HepG2 (cell line): Measurements from ENCODE around the gene ABCF1. TPM values are rescaled to one million over a fixed set of nuclear protein-coding genes. Genes with fewer than 3 reads are reported as not detected.

Experiments
- ATAC-seq: fragments of 200-7000 bp; cut with Tn5 transposase; 3 replicates; pipeline ENCODE4 v1.9.1; 2020; ENCODE audit warnings: mild to moderate bottlenecking, moderate library complexity
- BruUV-seq: library from RNA; stranded (reverse); fragments of 400-500 nt; replicated peaks from 2 replicates; lab custom pipeline; 2021; lab: Mats Ljungman, UMichigan
- CTCF ChIA-PET: fragments of 300-600 bp; formaldehyde crosslinking; extraction: SDS; loops from one replicate; lab custom pipeline; 2021; ENCODE audit warnings: low total read pairs, inconsistent platforms, low intra/inter-chr PET ratio; lab: Yijun Ruan, JAX
- POLR2A ChIA-PET: fragments of 350-600 bp; sonication (Branson Sonifier 250); formaldehyde crosslinking; loops from one replicate; lab custom pipeline; 2020; ENCODE audit warnings: antibody characterized with exemption, inconsistent platforms; lab: Yijun Ruan, JAX
- DNase-seq: peaks from one replicate; pipeline ENCODE4 v3.0.0-alpha.2; 2015; ENCODE audit warnings: low spot score
- FAIRE-seq: peaks from 3 replicates; lab custom pipeline; 2011; peaks lifted over from hg19 to GRCh38; lab: Jason Lieb, UNC
- H2AFZ ChIP-seq: one replicate; pipeline ENCODE4 v1.6.1; 2011; ENCODE audit warnings: low read length, inconsistent platforms
- H3K27ac ChIP-seq: fragments of 300-600 bp; 3 replicates; pipeline ENCODE4 v1.8.0; 2011; ENCODE audit warnings: mixed run types, mild to moderate bottlenecking, mixed read lengths, low read length, inconsistent platforms; ENCODE audit not compliant: insufficient read depth; ENCODE audit errors: extremely low read length
- H3K27me3 ChIP-seq, 2 experiments: fragments of 200-600 bp in 1 of 2; 2 replicates in 1 of 2; 3 replicates in 1 of 2; pipeline versions ENCODE4 v1.6.0 to v1.8.0; 2011; ENCODE audit warnings: low read length in 2 of 2, mild to moderate bottlenecking in 2 of 2, moderate library complexity in 2 of 2, inconsistent platforms in 1 of 2; ENCODE audit not compliant: insufficient read depth in 2 of 2, control insufficient read depth in 1 of 2
- H3K36me3 ChIP-seq, 2 experiments: fragments of 200-600 bp in 1 of 2; replicated peaks in 1 of 2; 2 replicates in 1 of 2; 3 replicates in 1 of 2; pipeline versions ENCODE4 v1.5.1 to v1.8.0; 2011; ENCODE audit warnings: low read length in 2 of 2, inconsistent platforms in 1 of 2; ENCODE audit not compliant: insufficient read depth in 2 of 2, control insufficient read depth in 1 of 2
- H3K4me1 ChIP-seq: 2 replicates; pipeline ENCODE4 v1.5.1; 2012; ENCODE audit warnings: low read length, inconsistent platforms; ENCODE audit not compliant: insufficient read depth
- H3K4me2 ChIP-seq: 2 replicates; pipeline ENCODE4 v1.6.0; 2011; ENCODE audit warnings: low read depth, low read length, inconsistent platforms
- H3K4me3 ChIP-seq, 3 experiments: fragments of 200-600 bp in 1 of 3; sonication (generic), shearing (Covaris generic) in 1 of 3; replicated peaks in 1 of 3; 2 replicates each; pipeline ENCODE4 v1.5.1; 2011 to 2016; ENCODE audit warnings: low read length in 3 of 3, inconsistent platforms in 2 of 3, low read depth in 2 of 3, mild to moderate bottlenecking in 2 of 3, control low read depth in 1 of 3, mixed read lengths in 1 of 3; ENCODE audit not compliant: insufficient read depth in 1 of 3
- H3K79me2 ChIP-seq: one replicate; pipeline ENCODE4 v1.6.1; 2011; ENCODE audit warnings: low read length, inconsistent platforms; ENCODE audit not compliant: insufficient read depth
- H3K9ac ChIP-seq: 2 replicates; pipeline ENCODE4 v1.6.0; 2011; ENCODE audit warnings: mild to moderate bottlenecking, low read depth, low read length, inconsistent platforms; ENCODE audit not compliant: insufficient read depth
- H3K9me3 ChIP-seq: 2 replicates; pipeline ENCODE4 v1.5.1; 2012; ENCODE audit warnings: mild to moderate bottlenecking, low read length
- H4K20me1 ChIP-seq: 2 replicates; pipeline ENCODE4 v1.6.0; 2011; ENCODE audit warnings: inconsistent platforms, mild to moderate bottlenecking, low read length, moderate library complexity; ENCODE audit not compliant: insufficient read depth
- CREBL2 ChIP-seq: sonication (generic); formaldehyde crosslinking; IDR thresholded peaks from 2 replicates; pipeline ENCODE4 v1.8.1; 2023; ENCODE audit warnings: missing genetic modification reagents, mild to moderate bottlenecking, borderline replicate concordance
- ELF4 ChIP-seq: sonication (generic); formaldehyde crosslinking; IDR thresholded peaks from 2 replicates; pipeline ENCODE4 v1.5.0; 2020; ENCODE audit warnings: missing genetic modification reagents, mild to moderate bottlenecking, moderate library complexity, borderline replicate concordance
- GPN1 ChIP-seq: sonication (generic); formaldehyde crosslinking; IDR thresholded peaks from 2 replicates; pipeline ENCODE4 v1.5.1; 2020; ENCODE audit warnings: missing genetic modification reagents, borderline replicate concordance
- NBN ChIP-seq: fragments of 450-650 bp; conservative IDR thresholded peaks from 2 replicates; pipeline ENCODE4 v1.6.1; 2017
- PRDM15 ChIP-seq: sonication (generic); formaldehyde crosslinking; IDR thresholded peaks from 2 replicates; pipeline ENCODE4 v1.4.0; 2020; ENCODE audit warnings: missing genetic modification reagents
- RXRB ChIP-seq: IDR thresholded peaks from 2 replicates; pipeline ENCODE4 v1.6.1; 2016; ENCODE audit warnings: borderline replicate concordance, missing genetic modification reagents, missing compliant biosample characterization
- ZBTB33 ChIP-seq: sonication (generic); formaldehyde crosslinking; IDR thresholded peaks from 2 replicates; pipeline ENCODE4 v1.4.0; 2020; ENCODE audit warnings: missing genetic modification reagents
- ZBTB4 ChIP-seq: sonication (generic); formaldehyde crosslinking; IDR thresholded peaks from 2 replicates; pipeline ENCODE4 v1.4.0; 2020; ENCODE audit warnings: missing genetic modification reagents, mild to moderate bottlenecking, borderline replicate concordance
- ZNF232 ChIP-seq: sonication (generic); formaldehyde crosslinking; IDR thresholded peaks from 2 replicates; pipeline ENCODE4 v1.4.0; 2020; ENCODE audit warnings: missing genetic modification reagents, borderline replicate concordance
- ZNF24 ChIP-seq: fragments of 450-650 bp; IDR thresholded peaks from 2 replicates; pipeline ENCODE4 v1.6.1; 2017; ENCODE audit warnings: antibody characterized with exemption, mild to moderate bottlenecking
- ZNF326 ChIP-seq: sonication (generic); formaldehyde crosslinking; IDR thresholded peaks from 2 replicates; pipeline ENCODE4 v1.4.0; 2020; ENCODE audit warnings: missing genetic modification reagents, borderline replicate concordance
- ZNF44 ChIP-seq: sonication (generic); formaldehyde crosslinking; IDR thresholded peaks from 2 replicates; pipeline ENCODE4 v1.5.1; 2020; ENCODE audit warnings: mild to moderate bottlenecking, missing genetic modification reagents
- ZNF460 ChIP-seq: sonication (generic); formaldehyde crosslinking; IDR thresholded peaks from 2 replicates; pipeline ENCODE4 v1.5.1; 2020; ENCODE audit warnings: missing genetic modification reagents, mild to moderate bottlenecking, borderline replicate concordance
- ZSCAN31 ChIP-seq: sonication (generic); formaldehyde crosslinking; IDR thresholded peaks from 2 replicates; pipeline ENCODE4 v1.5.0; 2020; ENCODE audit warnings: low read depth, mild to moderate bottlenecking, missing genetic modification reagents
- WGBS: methylation state at CpG from one replicate; pipeline ENCODE4 v1.1.6; 2017; ENCODE audit warnings: low lambda C conversion rate; 5-methylcytosine and 5-hydroxymethylcytosine counted together
- in situ Hi-C: cut with HindIII; loops from 2 replicates; pipeline ENCODE4 v1.10.0; 2017; ENCODE audit warnings: low pct_unique_long_range_greater_than_20kb; ENCODE audit not compliant: extremely low pct_ligation_motif_present
- intact Hi-C: fragments of 100-400 bp; cut with micrococcal nuclease; formaldehyde crosslinking; loops from one replicate; pipeline ENCODE4 v1.10.0; 2022; ENCODE audit not compliant: unreplicated experiment
- polyA plus RNA-seq, 8 experiments: library from polyadenylated mRNA; depleted of rRNA in 3 of 8; stranded (reverse) in 7 of 8; unstranded in 1 of 8; fragments of >200 nt; fragmentation: Illumina TruSeq in 4 of 8; extraction: Trizol in 4 of 8; gene quantifications; 2 replicates each; pipeline versions ENCODE4 v1.2.1 to v1.2.3, GENCODE V29; 2011 to 2016; ENCODE audit warnings: low read depth in 4 of 8, missing spikeins in 1 of 8, mixed read lengths in 1 of 8; ENCODE audit not compliant: insufficient read depth in 1 of 8
- total RNA-seq, 5 experiments: library from RNA; depleted of rRNA; stranded (reverse); fragments of >200 nt; fragmentation: Illumina TruSeq; extraction: Trizol; gene quantifications; 2 replicates each; pipeline ENCODE4 v1.2.3, GENCODE V29; 2016; ENCODE audit warnings: low read depth in 1 of 5

ABCF1 gene
- total and polyA plus RNA-seq, 2 of the 13 experiments (the other 11 are each of a cell fraction or from before 2014, with no cell fraction given): 25.4 to 98.9 TPM

- TF ChIP-seq ZBTB4 (CRISPR knock-in tag) (no peak), GPN1 (CRISPR knock-in tag) (no peak), ZNF326 (CRISPR knock-in tag) (no peak), ZNF24 (no peak)
These were observed 48.3 kb downstream of the ABCF1 start (continued) for GRCh38 chr6:30619561-30619960.

- in situ Hi-C loops (loop anchor here (5.0 kb wide), 1 partner anchor 47 kb away; the partner anchor contains the start of gene DHX16), intact Hi-C loops (no loop called here)
- Histone ChIP-seq H3K79me2 (peaks cover 9% of the 10 kb centered on the region), H3K27me3 (no peaks in the 10 kb centered on the region; a peak in 1 of 5 replicates), H3K4me2 (no peak overlapping the region), H3K4me3 (no peak overlapping the region), H4K20me1 (no peaks in the 10 kb centered on the region), H3K36me3 (peaks cover 23 to 56% of the 10 kb centered on the region in 2 experiments), H3K9me3 (no peaks in the 10 kb centered on the region), H3K4me1 (peaks cover 17% of the 10 kb centered on the region), H2AFZ (no peak overlapping the region), H3K27ac (no peak overlapping the region), H3K9ac (no peak overlapping the region)
- DNase-seq (no peak), ATAC-seq (no peak), FAIRE-seq (no peak)
- POLR2A ChIA-PET: interaction anchor here (1.0 to 2.4 kb wide), 4 partner anchors 8 to 114 kb away, joined by 3 to 36 read pairs (median 14); partner anchors contain the start of genes DHX16, MRPS18B and PPP1R10
- 98% methylated on average over 8 of the region's 8 CpGs for WGBS
- CTCF ChIA-PET: interaction anchor here (3.1 kb wide), 1 partner anchor 48 kb away, joined by 21 read pairs; the partner anchor contains the start of gene DHX16
- BruUV-seq: no TSS peak
- TF ChIP-seq PRDM15 (CRISPR knock-in tag) (no peak), ELF4 (CRISPR knock-in tag) (no peak), ZNF460 (CRISPR knock-in tag) (no peak), NBN (no peak), ZSCAN31 (CRISPR knock-in tag) (no peak), RXRB (CRISPR knock-in tag) (no peak), ZNF232 (CRISPR knock-in tag) (no peak), ZNF44 (CRISPR knock-in tag) (no peak), ZBTB33 (CRISPR knock-in tag) (no peak), CREBL2 (CRISPR knock-in tag) (no peak)
These were observed 54.3 kb downstream of the ABCF1 start for GRCh38 chr6:30625511-30625910.
